Measurements from ENCODE around the gene METTL3.

Gene METTL3

GRCh38 chr14:21498540-21499526, 12.3 kb downstream of the METTL3 start:
- Histone ChIP-seq H3K36me3 (peaks cover 81% of the 10 kb centered on the region), H3K27me3 (ENCODE audit: insufficient read depth, low read depth, severe bottlenecking) (no peaks in the 10 kb centered on the region), H3K9me3 (ENCODE audit: severe bottlenecking) (no peaks in the 10 kb centered on the region), H3K4me3 (ENCODE audit: low read depth, low read length) (no peak overlapping the region), H3K27ac (no peak overlapping the region)
- TF ChIP-seq CTCF (IDR thresholded peaks at IDR 0.05; ENCODE audit: low read depth, low read length), result peak; percentile 38; the same call in 1 of the 2 replicates
- DNase-seq, result peak; percentile 26

GRCh38 chr14:21496453-21496852, 14.7 kb downstream of the METTL3 start:
- no peak overlapping the region for H3K27ac ChIP-seq
- DNase-seq, result no peak
- H3K27me3 ChIP-seq (ENCODE audit: insufficient read depth, low read depth, severe bottlenecking), result no peaks in the 10 kb centered on the region
- H3K4me3 ChIP-seq (ENCODE audit: low read depth, low read length), result no peak overlapping the region
- TF ChIP-seq CTCF (IDR thresholded peaks at IDR 0.05; ENCODE audit: low read depth, low read length), result no peak
- H3K9me3 ChIP-seq (ENCODE audit: severe bottlenecking), result no peaks in the 10 kb centered on the region
- H3K36me3 ChIP-seq, result peaks cover 82% of the 10 kb centered on the region

GRCh38 chr14:21494902-21495762, 16.0 kb downstream of the METTL3 start:
- peaks cover 83% of the 10 kb centered on the region for H3K36me3 ChIP-seq
- DNase-seq, result no peak
- no peak for TF ChIP-seq CTCF (IDR thresholded peaks at IDR 0.05; ENCODE audit: low read depth, low read length)
- no peaks in the 10 kb centered on the region for H3K27me3 ChIP-seq (ENCODE audit: insufficient read depth, low read depth, severe bottlenecking)
- no peaks in the 10 kb centered on the region for H3K9me3 ChIP-seq (ENCODE audit: severe bottlenecking)
- H3K27ac ChIP-seq, result no peak overlapping the region
- H3K4me3 ChIP-seq (ENCODE audit: low read depth, low read length), result no peak overlapping the region

GRCh38 chr14:21486640-21487087, 24.5 kb downstream of the METTL3 start:
- Histone ChIP-seq H3K27me3 (ENCODE audit: insufficient read depth, low read depth, severe bottlenecking) (no peaks in the 10 kb centered on the region), H3K4me3 (ENCODE audit: low read depth, low read length) (no peak overlapping the region), H3K36me3 (peaks cover 49% of the 10 kb centered on the region), H3K27ac (no peak overlapping the region), H3K9me3 (ENCODE audit: severe bottlenecking) (no peaks in the 10 kb centered on the region)
- DNase-seq, result no peak
- no peak for TF ChIP-seq CTCF (IDR thresholded peaks at IDR 0.05; ENCODE audit: low read depth, low read length)

GRCh38 chr14:21476925-21477681, 34.0 kb downstream of the METTL3 start, which contains the start of the genes RAB2B and TOX4:
TSS of gene RAB2B (minus strand) at chr14:21476959. CDS start at chr14:21476872, 87 bp downstream.
TSS of gene TOX4 (plus strand) at chr14:21477195. CDS start at chr14:21477279, 84 bp downstream.
- no peaks in the 10 kb centered on the region for H3K27me3 ChIP-seq (ENCODE audit: insufficient read depth, low read depth, severe bottlenecking)
- no peaks in the 10 kb centered on the region for H3K9me3 ChIP-seq (ENCODE audit: severe bottlenecking)
- H3K27ac ChIP-seq, result peak within 1 kb of the TSS; percentile 71

More at GRCh38 chr14:21476925-21477681, 34.0 kb downstream of the METTL3 start, which contains the start of the genes RAB2B and TOX4:
- peak within 1 kb of the TSS; percentile 99 for H3K4me3 ChIP-seq (ENCODE audit: low read depth, low read length)
- TF ChIP-seq CTCF (IDR thresholded peaks at IDR 0.05; ENCODE audit: low read depth, low read length), result peak; percentile 94
- H3K36me3 ChIP-seq, result peaks cover 17% of the 10 kb centered on the region
- peak; percentile 97 for DNase-seq

All from WERI-Rb-1 (cell line).